ENCODE results near the gene NGEF.
"Not testable (repeated sequence)": the region's sequence is repeated elsewhere in the genome, so short reads cannot be mapped to it uniquely, and the experiment has no call there.

Gene NGEF

DNA sequence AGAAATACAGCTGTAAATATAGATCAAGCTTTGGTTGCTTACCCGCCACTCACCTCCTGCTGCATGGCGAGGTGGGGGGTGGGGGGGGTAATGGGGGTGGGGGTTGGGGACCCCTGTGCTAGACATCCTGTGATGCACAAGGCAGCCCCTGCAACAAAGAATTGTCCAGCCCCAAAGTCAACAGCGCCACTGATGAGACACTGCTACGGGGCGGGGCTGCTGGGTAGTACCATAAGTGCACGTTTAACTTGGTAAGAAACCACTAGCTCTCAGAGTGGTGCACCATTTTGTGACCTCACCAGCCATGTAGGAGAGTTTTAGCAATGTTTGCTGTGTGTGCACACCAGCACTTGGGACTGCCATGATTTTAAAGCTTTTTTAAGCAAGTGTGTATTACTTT, 102.7 kb downstream of the NGEF start:
- H3K4me3 ChIP-seq (replicated peaks; ENCODE audit: insufficient read depth, low read length): no peak overlapping the region
- H3K27me3 ChIP-seq (ENCODE audit: insufficient read depth, poor library complexity, severe bottlenecking): no peaks in the 10 kb centered on the region
- H3K27ac ChIP-seq (replicated peaks): no peak overlapping the region
- TF ChIP-seq GABPA (IDR thresholded peaks at IDR 0.05; ENCODE audit: low read depth) (no peak), SPI1 (IDR thresholded peaks at IDR 0.05; ENCODE audit: borderline replicate concordance, low read depth) (no peak), POLR2AphosphoS5 (IDR thresholded peaks at IDR 0.05; ENCODE audit: low read depth) (no peak)
- TF ChIP-seq, protein P1, sequence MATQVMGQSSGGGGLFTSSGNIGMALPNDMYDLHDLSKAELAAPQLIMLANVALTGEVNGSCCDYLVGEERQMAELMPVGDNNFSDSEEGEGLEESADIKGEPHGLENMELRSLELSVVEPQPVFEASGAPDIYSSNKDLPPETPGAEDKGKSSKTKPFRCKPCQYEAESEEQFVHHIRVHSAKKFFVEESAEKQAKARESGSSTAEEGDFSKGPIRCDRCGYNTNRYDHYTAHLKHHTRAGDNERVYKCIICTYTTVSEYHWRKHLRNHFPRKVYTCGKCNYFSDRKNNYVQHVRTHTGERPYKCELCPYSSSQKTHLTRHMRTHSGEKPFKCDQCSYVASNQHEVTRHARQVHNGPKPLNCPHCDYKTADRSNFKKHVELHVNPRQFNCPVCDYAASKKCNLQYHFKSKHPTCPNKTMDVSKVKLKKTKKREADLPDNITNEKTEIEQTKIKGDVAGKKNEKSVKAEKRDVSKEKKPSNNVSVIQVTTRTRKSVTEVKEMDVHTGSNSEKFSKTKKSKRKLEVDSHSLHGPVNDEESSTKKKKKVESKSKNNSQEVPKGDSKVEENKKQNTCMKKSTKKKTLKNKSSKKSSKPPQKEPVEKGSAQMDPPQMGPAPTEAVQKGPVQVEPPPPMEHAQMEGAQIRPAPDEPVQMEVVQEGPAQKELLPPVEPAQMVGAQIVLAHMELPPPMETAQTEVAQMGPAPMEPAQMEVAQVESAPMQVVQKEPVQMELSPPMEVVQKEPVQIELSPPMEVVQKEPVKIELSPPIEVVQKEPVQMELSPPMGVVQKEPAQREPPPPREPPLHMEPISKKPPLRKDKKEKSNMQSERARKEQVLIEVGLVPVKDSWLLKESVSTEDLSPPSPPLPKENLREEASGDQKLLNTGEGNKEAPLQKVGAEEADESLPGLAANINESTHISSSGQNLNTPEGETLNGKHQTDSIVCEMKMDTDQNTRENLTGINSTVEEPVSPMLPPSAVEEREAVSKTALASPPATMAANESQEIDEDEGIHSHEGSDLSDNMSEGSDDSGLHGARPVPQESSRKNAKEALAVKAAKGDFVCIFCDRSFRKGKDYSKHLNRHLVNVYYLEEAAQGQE (IDR thresholded peaks at IDR 0.05; ENCODE audit: insufficient replicate concordance, low read depth): no peak
- TF ChIP-seq, protein P2, sequence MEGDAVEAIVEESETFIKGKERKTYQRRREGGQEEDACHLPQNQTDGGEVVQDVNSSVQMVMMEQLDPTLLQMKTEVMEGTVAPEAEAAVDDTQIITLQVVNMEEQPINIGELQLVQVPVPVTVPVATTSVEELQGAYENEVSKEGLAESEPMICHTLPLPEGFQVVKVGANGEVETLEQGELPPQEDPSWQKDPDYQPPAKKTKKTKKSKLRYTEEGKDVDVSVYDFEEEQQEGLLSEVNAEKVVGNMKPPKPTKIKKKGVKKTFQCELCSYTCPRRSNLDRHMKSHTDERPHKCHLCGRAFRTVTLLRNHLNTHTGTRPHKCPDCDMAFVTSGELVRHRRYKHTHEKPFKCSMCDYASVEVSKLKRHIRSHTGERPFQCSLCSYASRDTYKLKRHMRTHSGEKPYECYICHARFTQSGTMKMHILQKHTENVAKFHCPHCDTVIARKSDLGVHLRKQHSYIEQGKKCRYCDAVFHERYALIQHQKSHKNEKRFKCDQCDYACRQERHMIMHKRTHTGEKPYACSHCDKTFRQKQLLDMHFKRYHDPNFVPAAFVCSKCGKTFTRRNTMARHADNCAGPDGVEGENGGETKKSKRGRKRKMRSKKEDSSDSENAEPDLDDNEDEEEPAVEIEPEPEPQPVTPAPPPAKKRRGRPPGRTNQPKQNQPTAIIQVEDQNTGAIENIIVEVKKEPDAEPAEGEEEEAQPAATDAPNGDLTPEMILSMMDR (IDR thresholded peaks at IDR 0.05; ENCODE audit: insufficient read depth, low read length): no peak
- no peak for DNase-seq (ENCODE audit: low read depth in 1 of 2, low spot score in 1 of 2)

DNA sequence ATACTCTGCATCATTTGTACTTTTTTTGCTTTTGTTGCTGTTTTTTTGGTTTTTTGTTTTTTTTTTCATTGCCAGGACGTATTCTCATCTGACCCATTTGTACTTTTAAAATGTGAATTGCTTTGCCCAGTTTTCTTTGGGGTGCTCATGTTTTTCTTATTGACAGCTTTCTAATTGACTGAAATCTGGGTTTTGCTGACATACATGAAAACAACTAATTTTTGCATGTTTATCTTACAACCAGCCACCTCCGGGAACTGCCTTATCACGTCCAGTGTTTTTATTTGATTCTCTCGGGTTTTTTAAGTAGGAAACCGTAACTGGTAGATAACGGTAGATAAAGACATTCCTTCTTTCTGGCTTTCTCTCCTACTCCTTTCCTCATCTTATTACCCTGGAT, 104.4 kb downstream of the NGEF start:
- Histone ChIP-seq H3K27me3 (ENCODE audit: insufficient read depth, poor library complexity, severe bottlenecking) (no peaks in the 10 kb centered on the region), H3K27ac (replicated peaks) (no peak overlapping the region), H3K4me3 (replicated peaks; ENCODE audit: insufficient read depth, low read length) (no peak overlapping the region)
- no peak for DNase-seq (ENCODE audit: low read depth in 1 of 2, low spot score in 1 of 2)
- TF ChIP-seq, protein P1 (IDR thresholded peaks at IDR 0.05; ENCODE audit: insufficient replicate concordance, low read depth): no peak
- TF ChIP-seq POLR2AphosphoS5 (IDR thresholded peaks at IDR 0.05; ENCODE audit: low read depth) (no peak), SPI1 (IDR thresholded peaks at IDR 0.05; ENCODE audit: borderline replicate concordance, low read depth) (no peak), GABPA (IDR thresholded peaks at IDR 0.05; ENCODE audit: low read depth) (no peak)
- TF ChIP-seq, protein P2 (IDR thresholded peaks at IDR 0.05; ENCODE audit: insufficient read depth, low read length): no peak

DNA sequence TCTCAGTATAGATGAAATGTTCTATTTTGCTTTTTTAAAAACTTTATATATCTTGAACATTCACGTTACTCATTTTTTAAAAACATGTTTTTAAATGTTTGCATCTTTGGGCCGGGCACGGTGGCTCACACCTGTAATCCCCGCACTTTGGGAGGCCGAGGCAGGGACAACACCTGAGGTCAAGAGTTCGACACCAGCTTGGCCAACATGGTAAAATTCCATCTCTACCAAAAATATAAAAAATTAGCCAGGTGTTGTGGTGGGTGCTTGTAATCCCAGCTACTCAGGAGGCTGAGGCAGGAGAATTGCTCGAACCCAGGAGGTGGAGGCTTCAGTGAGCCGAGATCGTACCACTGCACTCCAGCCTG, 105.4 kb downstream of the NGEF start:
- not testable (repeated sequence) for H3K27ac ChIP-seq (replicated peaks); H3K4me3 ChIP-seq (replicated peaks; ENCODE audit: insufficient read depth, low read length); DNase-seq (ENCODE audit: low read depth in 1 of 2, low spot score in 1 of 2); H3K27me3 ChIP-seq (ENCODE audit: insufficient read depth, poor library complexity, severe bottlenecking)

DNA sequence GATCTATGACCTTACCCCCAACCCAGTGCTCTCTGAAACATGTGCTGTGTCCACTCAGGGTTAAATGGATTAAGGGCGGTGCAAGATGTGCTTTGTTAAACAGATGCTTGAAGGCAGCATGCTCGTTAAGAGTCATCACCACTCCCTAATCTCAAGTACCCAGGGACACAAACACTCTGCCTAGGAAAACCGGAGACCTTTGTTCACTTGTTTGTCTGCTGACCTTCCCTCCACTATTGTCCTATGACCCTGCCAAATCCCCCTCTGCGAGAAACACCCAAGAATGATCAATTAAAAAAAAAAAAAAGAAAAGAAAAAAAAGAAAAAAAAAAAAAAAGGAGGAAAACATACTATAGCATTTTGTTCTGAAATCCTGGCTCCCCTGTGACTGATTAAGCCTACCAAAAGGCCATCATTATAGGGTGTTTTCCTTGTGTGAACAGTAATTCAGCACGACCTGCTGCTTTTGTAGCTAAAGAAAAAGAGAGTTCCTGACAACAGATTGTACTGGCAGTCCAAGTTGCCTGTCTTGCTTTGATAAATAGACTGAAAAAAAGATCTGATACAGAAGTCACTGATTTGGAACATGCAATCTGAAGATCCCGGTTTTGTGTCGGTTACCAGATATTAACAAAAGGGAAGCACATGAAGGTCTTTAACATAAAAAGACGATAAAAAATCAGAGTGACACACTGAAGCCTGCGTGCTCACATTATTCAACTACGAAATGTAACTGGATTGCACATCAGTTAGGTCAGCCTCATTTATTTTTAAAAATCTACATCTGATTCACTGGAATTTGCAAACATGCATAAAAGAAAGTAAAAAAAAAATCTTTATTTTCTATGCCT, 106.0 kb downstream of the NGEF start:
- H3K27ac ChIP-seq (replicated peaks); DNase-seq (ENCODE audit: low read depth in 1 of 2, low spot score in 1 of 2); H3K4me3 ChIP-seq (replicated peaks; ENCODE audit: insufficient read depth, low read length); H3K27me3 ChIP-seq (ENCODE audit: insufficient read depth, poor library complexity, severe bottlenecking): not testable (repeated sequence)

DNA sequence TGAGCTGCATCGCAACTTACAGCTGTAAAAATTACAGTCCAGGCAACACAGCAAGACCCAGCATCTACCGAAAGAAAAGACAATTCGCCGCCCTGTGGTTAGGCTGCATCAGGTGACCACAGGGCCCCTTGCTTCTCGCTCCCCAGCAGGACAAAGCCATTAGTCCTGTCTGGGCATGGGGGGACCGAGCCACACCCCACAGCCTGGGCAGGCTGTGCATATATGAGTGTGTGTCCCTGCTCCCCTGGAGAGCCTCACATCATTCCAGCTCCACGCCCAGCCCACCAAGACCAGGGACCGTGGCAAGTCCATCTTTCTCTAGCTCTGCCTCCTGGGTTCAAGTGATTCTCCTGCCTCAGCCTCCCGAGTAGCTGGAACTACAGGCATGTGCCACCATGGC, 109.1 kb downstream of the NGEF start:
- Histone ChIP-seq H3K4me3 (replicated peaks; ENCODE audit: insufficient read depth, low read length) (no peak overlapping the region), H3K27me3 (ENCODE audit: insufficient read depth, poor library complexity, severe bottlenecking) (no peaks in the 10 kb centered on the region), H3K27ac (replicated peaks) (no peak overlapping the region)
- TF ChIP-seq, protein P1 (IDR thresholded peaks at IDR 0.05; ENCODE audit: insufficient replicate concordance, low read depth): no peak
- TF ChIP-seq SPI1 (IDR thresholded peaks at IDR 0.05; ENCODE audit: borderline replicate concordance, low read depth) (no peak), POLR2AphosphoS5 (IDR thresholded peaks at IDR 0.05; ENCODE audit: low read depth) (no peak), GABPA (IDR thresholded peaks at IDR 0.05; ENCODE audit: low read depth) (no peak)
- TF ChIP-seq, protein P2 (IDR thresholded peaks at IDR 0.05; ENCODE audit: insufficient read depth, low read length): no peak
- no peak for DNase-seq (ENCODE audit: low read depth in 1 of 2, low spot score in 1 of 2)
